GM10248 (cell line): ENCODE measurements around the gene PPP1R13L.

ENCODE experiments used
- CTCF ChIA-PET: fragments of 300-600 bp; sonication (Branson Sonifier 250); formaldehyde crosslinking; extraction: SDS; loops from one replicate; lab custom pipeline; 2021; ENCODE audit warnings: antibody characterized with exemption; lab: Yijun Ruan, JAX
- POLR2A ChIA-PET: fragments of 350-650 bp; sonication (Branson Sonifier 250); formaldehyde crosslinking; extraction: SDS; loops from one replicate; lab custom pipeline; 2020; ENCODE audit warnings: antibody characterized with exemption; lab: Yijun Ruan, JAX
- DNase-seq: peaks from one replicate; pipeline ENCODE4 v3.0.0; 2012; ENCODE audit errors: extremely low spot score
- TF ChIP-seq, protein P1 (sequence below): IDR thresholded peaks from 2 replicates; pipeline ENCODE4 v1.5.1; 2012; ENCODE audit warnings: mild to moderate bottlenecking, low read depth; ENCODE audit errors: extremely low read depth, missing control alignments, control extremely low read depth

PPP1R13L gene

GRCh38 chr19:45362291-45362690, 42.6 kb downstream of the PPP1R13L start:
- ChIA-PET POLR2A (no interaction called here), CTCF (interaction anchor here (1.0 to 1.6 kb wide), 2 partner anchors 23 to 113 kb away, joined by 3 read pairs; no protein-coding TSS in a partner anchor)
- no peak for DNase-seq
- TF ChIP-seq, protein P1, sequence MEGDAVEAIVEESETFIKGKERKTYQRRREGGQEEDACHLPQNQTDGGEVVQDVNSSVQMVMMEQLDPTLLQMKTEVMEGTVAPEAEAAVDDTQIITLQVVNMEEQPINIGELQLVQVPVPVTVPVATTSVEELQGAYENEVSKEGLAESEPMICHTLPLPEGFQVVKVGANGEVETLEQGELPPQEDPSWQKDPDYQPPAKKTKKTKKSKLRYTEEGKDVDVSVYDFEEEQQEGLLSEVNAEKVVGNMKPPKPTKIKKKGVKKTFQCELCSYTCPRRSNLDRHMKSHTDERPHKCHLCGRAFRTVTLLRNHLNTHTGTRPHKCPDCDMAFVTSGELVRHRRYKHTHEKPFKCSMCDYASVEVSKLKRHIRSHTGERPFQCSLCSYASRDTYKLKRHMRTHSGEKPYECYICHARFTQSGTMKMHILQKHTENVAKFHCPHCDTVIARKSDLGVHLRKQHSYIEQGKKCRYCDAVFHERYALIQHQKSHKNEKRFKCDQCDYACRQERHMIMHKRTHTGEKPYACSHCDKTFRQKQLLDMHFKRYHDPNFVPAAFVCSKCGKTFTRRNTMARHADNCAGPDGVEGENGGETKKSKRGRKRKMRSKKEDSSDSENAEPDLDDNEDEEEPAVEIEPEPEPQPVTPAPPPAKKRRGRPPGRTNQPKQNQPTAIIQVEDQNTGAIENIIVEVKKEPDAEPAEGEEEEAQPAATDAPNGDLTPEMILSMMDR: no peak

- ChIA-PET POLR2A (no interaction called here), CTCF (interaction anchor here (1.0 to 1.6 kb wide), 2 partner anchors 22 to 112 kb away, joined by 3 read pairs; no protein-coding TSS in a partner anchor)
- no peak for DNase-seq
- TF ChIP-seq, protein P1: no peak
Measured at GRCh38 chr19:45361608-45362007, 43.3 kb downstream of the PPP1R13L start.

DNA sequence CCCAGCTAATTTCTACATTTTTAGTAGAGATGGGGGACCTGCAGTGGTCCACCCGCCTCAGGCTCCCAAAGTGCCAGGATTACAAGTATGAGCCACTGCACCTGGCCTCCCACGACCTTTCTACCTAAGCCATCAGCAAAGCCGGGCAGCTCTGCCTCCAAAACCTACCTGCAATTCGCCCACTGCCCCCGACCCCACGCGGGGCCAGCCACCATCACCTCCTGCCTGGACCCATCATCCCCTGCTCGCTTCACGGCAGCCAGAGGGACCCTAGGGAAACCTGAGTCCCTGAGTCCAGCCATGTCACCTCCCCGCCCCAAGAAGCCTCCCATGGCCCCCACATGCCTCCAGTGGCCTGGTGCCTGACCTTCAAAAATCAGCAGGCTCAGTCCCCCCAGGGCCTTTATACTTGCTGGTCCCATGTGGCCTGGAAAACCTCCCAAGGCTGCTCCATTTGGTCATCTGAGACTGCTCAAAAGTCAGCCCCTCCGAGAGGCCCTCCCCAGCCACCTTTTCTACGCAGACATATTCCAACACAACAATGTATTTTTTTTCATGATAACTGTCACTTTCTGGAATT, 46.6 kb downstream of the PPP1R13L start:
- CTCF ChIA-PET: no interaction called here
- POLR2A ChIA-PET: no interaction called here
- no peak for DNase-seq
- TF ChIP-seq, protein P1: no peak

- TF ChIP-seq, protein P1: no peak
- ChIA-PET CTCF (no interaction called here), POLR2A (no interaction called here)
- DNase-seq: no peak
Measured at GRCh38 chr19:45357445-45357783, 47.5 kb downstream of the PPP1R13L start.

GRCh38 chr19:45356760-45357444, 48.0 kb downstream of the PPP1R13L start:
- TF ChIP-seq, protein P1: no peak
- no peak for DNase-seq
- CTCF ChIA-PET: no interaction called here
- POLR2A ChIA-PET: no interaction called here

GRCh38 chr19:45355910-45356309, 49.0 kb downstream of the PPP1R13L start:
- CTCF ChIA-PET: no interaction called here
- TF ChIP-seq, protein P1: no peak
- DNase-seq: no peak
- POLR2A ChIA-PET: no interaction called here

DNA sequence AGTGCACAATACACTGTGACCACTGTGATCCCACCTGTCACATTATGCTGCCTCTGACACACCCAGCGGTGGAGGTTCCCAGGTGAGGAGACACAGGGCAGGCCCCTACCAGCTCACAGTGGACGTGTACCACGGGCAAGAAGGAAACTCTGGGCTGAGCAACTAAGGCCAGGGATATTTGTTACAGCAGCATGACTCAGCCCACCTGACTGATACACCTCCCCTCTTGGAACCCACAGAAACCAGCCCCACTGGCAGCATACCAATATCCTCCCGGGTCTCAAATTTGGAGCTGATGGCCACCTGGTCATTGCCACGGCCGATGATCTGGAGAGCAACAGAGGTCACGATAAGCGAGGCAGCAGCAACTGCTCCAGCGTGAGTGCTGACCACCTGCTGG, 49.5 kb downstream of the PPP1R13L start:
- CTCF ChIA-PET: no interaction called here
- POLR2A ChIA-PET: no interaction called here

More for the DNA sequence above, 49.5 kb downstream of the PPP1R13L start:
- TF ChIP-seq, protein P1: no peak
- no peak for DNase-seq
